ENCODE measurements around the gene CECR2. TPM values are rescaled to one million over a fixed set of nuclear protein-coding genes. Genes with fewer than 3 reads are reported as not detected.

Gene CECR2
- total RNA-seq, 1 experiment from 2014 or later: 154 TPM

DNA sequence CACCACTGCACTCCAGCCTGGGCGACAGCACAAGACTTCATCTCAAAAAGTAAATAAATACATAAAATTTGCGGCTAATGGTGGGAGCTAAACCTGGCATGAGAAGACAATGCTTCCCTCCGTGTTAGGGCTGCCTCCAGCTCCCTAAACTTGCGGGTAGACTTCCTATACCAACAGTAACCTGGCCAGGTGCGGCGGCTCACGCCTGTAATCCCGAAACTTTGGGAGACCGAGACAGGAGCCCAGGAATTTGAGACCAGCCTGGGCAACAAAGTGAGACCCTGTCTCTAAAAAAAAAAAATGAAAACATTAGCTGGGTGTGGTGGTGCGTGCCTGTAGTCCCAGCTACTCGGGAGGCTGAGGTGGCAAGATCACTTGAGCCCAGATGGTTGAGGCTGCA is 219.3 kb downstream of the CECR2 start:
- Histone ChIP-seq H3K27ac (ENCODE audit: insufficient read length, low read depth, low read length) (no peak overlapping the region), H2BK15ac (ENCODE audit: low read depth, low read length) (no peak overlapping the region), H4K8ac (replicated peaks; ENCODE audit: insufficient read length, low read depth, low read length) (no peak overlapping the region), H4K20me1 (ENCODE audit: control insufficient read depth, insufficient read depth, insufficient read length) (no peaks in the 10 kb centered on the region), H3K18ac (ENCODE audit: insufficient read length, low read depth, low read length) (no peak overlapping the region), H3K14ac (ENCODE audit: insufficient read depth, low read length) (no peak overlapping the region), H2AK5ac (ENCODE audit: insufficient read length, low read length) (no peak overlapping the region), H2BK12ac (ENCODE audit: insufficient read length, low read depth, low read length) (no peak overlapping the region), H3K23ac (ENCODE audit: insufficient read length, low read depth, low read length) (no peak overlapping the region), H3K9ac (ENCODE audit: extremely low read depth, insufficient read length, low read length) (no peak overlapping the region), H4K91ac (ENCODE audit: insufficient read length, low read depth, low read length) (no peak overlapping the region), H4K5ac (ENCODE audit: insufficient read length, low read depth, low read length) (no peak overlapping the region), H3T11ph (ENCODE audit: low read length) (no peak overlapping the region), H3K79me2 (ENCODE audit: insufficient read depth, low read length) (no peaks in the 10 kb centered on the region), H3K4me2 (ENCODE audit: insufficient read depth, insufficient read length, low read length) (no peak overlapping the region), H3K4ac (ENCODE audit: low read depth, low read length) (no peak overlapping the region), H3K9me3 (ENCODE audit: control insufficient read depth, low read depth, low read length) (no peaks in the 10 kb centered on the region), H2BK5ac (ENCODE audit: insufficient read length, low read length) (no peak overlapping the region), H2BK20ac (ENCODE audit: low read depth, low read length, poor library complexity, severe bottlenecking) (no peak overlapping the region), H3K23me2 (ENCODE audit: insufficient read length, low read depth, low read length, poor library complexity, severe bottlenecking) (no peaks in the 10 kb centered on the region), H3K4me1 (ENCODE audit: insufficient read depth, low read length) (no peaks in the 10 kb centered on the region), H3K79me1 (ENCODE audit: insufficient read depth, low read depth, low read length, poor library complexity, severe bottlenecking) (no peaks in the 10 kb centered on the region), H2BK120ac (ENCODE audit: low read depth, low read length, poor library complexity, severe bottlenecking) (no peak overlapping the region), H3K56ac (ENCODE audit: insufficient read length, low read depth, low read length) (no peak overlapping the region), H3K27me3 (ENCODE audit: insufficient read depth, low read length) (no peaks in the 10 kb centered on the region), H2AFZ (ENCODE audit: low read length) (no peak overlapping the region)
- no peak for DNase-seq
- TF ChIP-seq, protein P1, sequence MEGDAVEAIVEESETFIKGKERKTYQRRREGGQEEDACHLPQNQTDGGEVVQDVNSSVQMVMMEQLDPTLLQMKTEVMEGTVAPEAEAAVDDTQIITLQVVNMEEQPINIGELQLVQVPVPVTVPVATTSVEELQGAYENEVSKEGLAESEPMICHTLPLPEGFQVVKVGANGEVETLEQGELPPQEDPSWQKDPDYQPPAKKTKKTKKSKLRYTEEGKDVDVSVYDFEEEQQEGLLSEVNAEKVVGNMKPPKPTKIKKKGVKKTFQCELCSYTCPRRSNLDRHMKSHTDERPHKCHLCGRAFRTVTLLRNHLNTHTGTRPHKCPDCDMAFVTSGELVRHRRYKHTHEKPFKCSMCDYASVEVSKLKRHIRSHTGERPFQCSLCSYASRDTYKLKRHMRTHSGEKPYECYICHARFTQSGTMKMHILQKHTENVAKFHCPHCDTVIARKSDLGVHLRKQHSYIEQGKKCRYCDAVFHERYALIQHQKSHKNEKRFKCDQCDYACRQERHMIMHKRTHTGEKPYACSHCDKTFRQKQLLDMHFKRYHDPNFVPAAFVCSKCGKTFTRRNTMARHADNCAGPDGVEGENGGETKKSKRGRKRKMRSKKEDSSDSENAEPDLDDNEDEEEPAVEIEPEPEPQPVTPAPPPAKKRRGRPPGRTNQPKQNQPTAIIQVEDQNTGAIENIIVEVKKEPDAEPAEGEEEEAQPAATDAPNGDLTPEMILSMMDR (conservative IDR thresholded peaks at IDR 0.05): no peak
- Mint-ChIP-seq H3K4me3 (0 out of 5 replicates have a peak overlapping the region, but pooled peaks of 1 of the 2 experiments have one; percentile 12), H3K36me3 (ENCODE audit: insufficient read depth in 1 of 3, low read depth in 3 of 3) (peaks cover 25 to 40% (median 30%) of the 10 kb centered on the region in 3 experiments), H3K27ac (no peak overlapping the region), H3K4me1 (peaks cover 0 to 2% of the 10 kb centered on the region in 2 experiments; a peak in 1 of 4 replicates), H3K9me3 (no peaks in the 10 kb centered on the region), H3K27me3 (ENCODE audit: low read depth) (no peaks in the 10 kb centered on the region)
- WGBS (ENCODE audit: extremely low coverage, insufficient read length, low lambda C conversion rate): no CpG with 5 or more reads among the region's 11 CpGs
